ENCODE measurements around the gene KCNJ5.

DNA sequence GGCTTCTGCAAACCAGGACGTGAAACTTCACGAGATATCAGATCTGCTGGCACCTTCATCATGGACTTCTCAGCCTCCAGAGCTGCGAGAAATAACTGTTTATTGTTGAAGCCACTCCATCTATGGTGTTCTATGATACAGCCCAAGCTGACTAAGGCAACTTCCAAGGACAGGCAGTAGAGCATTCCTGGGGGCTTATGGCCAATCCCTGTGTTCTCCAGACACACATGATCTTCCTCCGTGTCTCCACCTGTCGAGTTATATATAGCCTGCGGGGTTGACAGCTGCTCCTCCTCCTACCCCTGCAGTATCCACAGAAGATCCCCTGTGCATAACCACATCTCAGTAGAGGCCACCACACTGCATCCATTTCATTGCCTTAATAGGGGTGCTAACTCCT is 40.5 kb downstream of the KCNJ5 start:
- TF ChIP-seq BACH2 (CRISPR knock-in tag; IDR thresholded peaks at IDR 0.05; ENCODE audit: borderline replicate concordance) (no peak), PPARA (CRISPR knock-in tag; IDR thresholded peaks at IDR 0.05; ENCODE audit: borderline replicate concordance) (no peak), GLIS3 (CRISPR knock-in tag; IDR thresholded peaks at IDR 0.05) (no peak), ZFP3 (CRISPR knock-in tag; IDR thresholded peaks at IDR 0.05) (no peak), ZC3H10 (CRISPR knock-in tag; IDR thresholded peaks at IDR 0.05) (no peak), TCF4 (CRISPR knock-in tag; IDR thresholded peaks at IDR 0.05; ENCODE audit: borderline replicate concordance) (no peak), ZNF8 (CRISPR knock-in tag; IDR thresholded peaks at IDR 0.05) (no peak)
- TF ChIP-seq, protein P1, sequence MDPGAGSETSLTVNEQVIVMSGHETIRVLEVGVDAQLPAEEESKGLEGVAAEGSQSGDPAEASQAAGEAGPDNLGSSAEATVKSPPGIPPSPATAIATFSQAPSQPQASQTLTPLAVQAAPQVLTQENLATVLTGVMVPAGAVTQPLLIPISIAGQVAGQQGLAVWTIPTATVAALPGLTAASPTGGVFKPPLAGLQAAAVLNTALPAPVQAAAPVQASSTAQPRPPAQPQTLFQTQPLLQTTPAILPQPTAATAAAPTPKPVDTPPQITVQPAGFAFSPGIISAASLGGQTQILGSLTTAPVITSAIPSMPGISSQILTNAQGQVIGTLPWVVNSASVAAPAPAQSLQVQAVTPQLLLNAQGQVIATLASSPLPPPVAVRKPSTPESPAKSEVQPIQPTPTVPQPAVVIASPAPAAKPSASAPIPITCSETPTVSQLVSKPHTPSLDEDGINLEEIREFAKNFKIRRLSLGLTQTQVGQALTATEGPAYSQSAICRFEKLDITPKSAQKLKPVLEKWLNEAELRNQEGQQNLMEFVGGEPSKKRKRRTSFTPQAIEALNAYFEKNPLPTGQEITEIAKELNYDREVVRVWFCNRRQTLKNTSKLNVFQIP (CRISPR knock-in tag; IDR thresholded peaks at IDR 0.05; ENCODE audit: borderline replicate concordance, low read depth): no peak
